Liver (tissue), 9 donors: Measurements from ENCODE around the gene ABHD13. TPM values are rescaled to one million over a fixed set of nuclear protein-coding genes. Genes with fewer than 3 reads are reported as not detected.

Experiments
- DNase-seq: peaks from one replicate; pipeline ENCODE4 v3.0.0-alpha.2; 2017; ENCODE audit warnings: low spot score
- H3K27ac ChIP-seq, 2 donors: one replicate each; pipeline ENCODE4 v1.7.0; 2013; ENCODE audit warnings: inconsistent platforms in 2 of 2, low read length in 2 of 2, control low read depth in 1 of 2, low read depth in 1 of 2, mild to moderate bottlenecking in 1 of 2
- H3K27me3 ChIP-seq, 4 donors: one replicate each; pipeline versions ENCODE4 v1.6.1 to v1.7.0; 2013; ENCODE audit warnings: low read length in 3 of 4, inconsistent platforms in 1 of 4, mild to moderate bottlenecking in 1 of 4, moderate library complexity in 1 of 4; ENCODE audit not compliant: control insufficient read depth in 4 of 4, insufficient read depth in 4 of 4
- H3K36me3 ChIP-seq, 4 donors: one replicate each; pipeline versions ENCODE4 v1.6.1 to v1.7.0; 2013; ENCODE audit warnings: low read length in 3 of 4, mild to moderate bottlenecking in 3 of 4, low read depth in 1 of 4, moderate library complexity in 1 of 4; ENCODE audit not compliant: control insufficient read depth in 4 of 4, insufficient read depth in 3 of 4
- H3K4me1 ChIP-seq, 4 donors: one replicate each; pipeline versions ENCODE4 v1.6.1 to v1.7.0; 2013; ENCODE audit warnings: low read length in 3 of 4, mild to moderate bottlenecking in 3 of 4, moderate library complexity in 1 of 4; ENCODE audit not compliant: control insufficient read depth in 4 of 4, insufficient read depth in 4 of 4
- H3K4me3 ChIP-seq, 3 donors: one replicate each; pipeline versions ENCODE4 v1.6.1 to v1.7.0; 2013; ENCODE audit warnings: low read length in 3 of 3, control low read depth in 1 of 3, low read depth in 1 of 3, mild to moderate bottlenecking in 1 of 3
- H3K9ac ChIP-seq, 2 donors: one replicate each; pipeline ENCODE4 v1.7.0; 2013; ENCODE audit warnings: low read length in 2 of 2, mild to moderate bottlenecking in 2 of 2, moderate library complexity in 2 of 2, control low read depth in 1 of 2, low read depth in 1 of 2
- H3K9me3 ChIP-seq, 4 donors: one replicate each; pipeline versions ENCODE4 v1.6.1 to v1.7.0; 2013; ENCODE audit warnings: low read length in 3 of 4; ENCODE audit not compliant: control insufficient read depth in 4 of 4
- ATF3 ChIP-seq: IDR thresholded peaks from 2 replicates; pipeline ENCODE4 v1.6.1; 2016; ENCODE audit warnings: antibody characterized with exemption
- CTCF ChIP-seq: fragments of 150-350 bp; IDR thresholded peaks from 2 replicates; pipeline ENCODE4 v1.5.1; 2017; ENCODE audit warnings: improper control_type of control experiment, low read depth, low read length; ENCODE audit not compliant: missing input control
- EGR1 ChIP-seq, 2 donors: IDR thresholded peaks; 2 replicates each; pipeline ENCODE4 v1.6.1; 2016 to 2018; ENCODE audit warnings: antibody characterized with exemption in 2 of 2, low read depth in 2 of 2
- GABPA ChIP-seq, 2 donors: IDR thresholded peaks in 1 of 2; conservative IDR thresholded peaks in 1 of 2; 2 replicates each; pipeline ENCODE4 v1.6.1; 2016; ENCODE audit warnings: antibody characterized with exemption in 2 of 2, mild to moderate bottlenecking in 1 of 2, moderate library complexity in 1 of 2
- HNF4A ChIP-seq, 2 donors: conservative IDR thresholded peaks; 2 replicates each; pipeline ENCODE4 v1.6.1; 2016; ENCODE audit warnings: antibody characterized with exemption in 2 of 2, mild to moderate bottlenecking in 2 of 2
- HNF4G ChIP-seq: IDR thresholded peaks from 2 replicates; pipeline ENCODE4 v1.6.1; 2016; ENCODE audit warnings: antibody characterized with exemption
- JUND ChIP-seq, 2 donors: IDR thresholded peaks; 2 replicates each; pipeline ENCODE4 v1.6.1; 2016; ENCODE audit warnings: antibody characterized with exemption in 2 of 2
- MAX ChIP-seq: IDR thresholded peaks from 2 replicates; pipeline ENCODE4 v1.6.1; 2016; ENCODE audit warnings: antibody characterized with exemption
- NR2F2 ChIP-seq: IDR thresholded peaks from 2 replicates; pipeline ENCODE4 v1.6.1; 2016; ENCODE audit warnings: antibody characterized with exemption
- RAD21 ChIP-seq, 2 donors: IDR thresholded peaks; 2 replicates each; pipeline ENCODE4 v1.6.1; 2016; ENCODE audit warnings: antibody characterized with exemption in 2 of 2, mild to moderate bottlenecking in 2 of 2
- RXRA ChIP-seq, 2 donors: IDR thresholded peaks; 2 replicates each; pipeline ENCODE4 v1.6.1; 2017 to 2018; ENCODE audit warnings: antibody characterized with exemption in 2 of 2, mild to moderate bottlenecking in 1 of 2
- SP1 ChIP-seq: IDR thresholded peaks from 2 replicates; pipeline ENCODE4 v1.6.1; 2018; ENCODE audit warnings: antibody characterized with exemption, mild to moderate bottlenecking
- TAF1 ChIP-seq: conservative IDR thresholded peaks from 2 replicates; pipeline ENCODE4 v1.6.1; 2016; ENCODE audit warnings: antibody characterized with exemption, mild to moderate bottlenecking
- YY1 ChIP-seq: IDR thresholded peaks from 2 replicates; pipeline ENCODE4 v1.6.1; 2016; ENCODE audit warnings: antibody characterized with exemption, mild to moderate bottlenecking
- ZBTB33 ChIP-seq: IDR thresholded peaks from 2 replicates; pipeline ENCODE4 v1.6.1; 2016; ENCODE audit warnings: antibody characterized with exemption
- WGBS: extraction: QIAGEN DNeasy Blood & Tissue Kit; methylation state at CpG from one replicate; pipeline ENCODE4 v1.1.7; 2013; 5-methylcytosine and 5-hydroxymethylcytosine counted together
- polyA plus RNA-seq, 2 donors: library from polyadenylated mRNA; stranded (reverse) in 1 of 2; unstranded in 1 of 2; fragments of 200-250 nt in 1 of 2; fragments of >200 nt in 1 of 2; fragmentation: Nextera tagmentation in 1 of 2; extraction: Ambion mirVana in 1 of 2; gene quantifications; one replicate each; pipeline versions ENCODE4 v1.2.1 to v1.2.3, GENCODE V29; 2013 to 2015
- total RNA-seq, 2 donors: library from RNA; depleted of rRNA; stranded (reverse); fragments of >200 nt; gene quantifications; one replicate each; pipeline ENCODE4 v1.2.3, GENCODE V29; 2014
- donor health status: healthy.
- donor health status: healthy.
- donor health status: healthy.
- donor health status: healthy.
- donor health status: healthy.

Gene ABHD13
- total and polyA plus RNA-seq, 4 donors: 3.6 to 10.3 (median 6.8) TPM

- TF ChIP-seq TAF1: no peak
Measured at GRCh38 chr13:108190897-108191296, 27.3 kb upstream of the ABHD13 start (continued).

- no peak for DNase-seq
- Histone ChIP-seq H3K4me1 (no peaks in the 10 kb centered on the region), H3K9me3 (peaks cover 0 to 6% (median 3%) of the 10 kb centered on the region in 4 donors), H3K36me3 (no peaks in the 10 kb centered on the region), H3K27me3 (no peaks in the 10 kb centered on the region), H3K4me3 (no peak overlapping the region), H3K27ac (no peak overlapping the region), H3K9ac (no peak overlapping the region)
- TF ChIP-seq SP1 (no peak), NR2F2 (no peak), JUND (IDR thresholded peaks at IDR 0.05) (no peak), RXRA (IDR thresholded peaks at IDR 0.05) (no peak), HNF4G (no peak), ZBTB33 (no peak), ATF3 (no peak), TAF1 (no peak), EGR1 (IDR thresholded peaks at IDR 0.05; ENCODE audit: low read depth in 2 of 2) (no peak), GABPA (IDR thresholded peaks at IDR 0.05 in 1 of 2, conservative IDR thresholded peaks at IDR 0.05 in 1 of 2) (no peak), RAD21 (IDR thresholded peaks at IDR 0.05) (no peak), MAX (no peak), CTCF (no peak), YY1 (no peak)
Measured at GRCh38 chr13:108193806-108194205, 24.4 kb upstream of the ABHD13 start.

- 78% methylated on average over 5 of the region's 5 CpGs for WGBS
- no peak for DNase-seq
- Histone ChIP-seq H3K9ac (no peak overlapping the region), H3K27ac (no peak overlapping the region), H3K36me3 (no peaks in the 10 kb centered on the region), H3K9me3 (peaks cover 0 to 6% (median 3%) of the 10 kb centered on the region in 4 donors), H3K4me1 (no peaks in the 10 kb centered on the region), H3K4me3 (no peak overlapping the region), H3K27me3 (no peaks in the 10 kb centered on the region)
- no peak for TF ChIP-seq ZBTB33
- TF ChIP-seq GABPA (IDR thresholded peaks at IDR 0.05 in 1 of 2, conservative IDR thresholded peaks at IDR 0.05 in 1 of 2): no peak
- TF ChIP-seq HNF4A (conservative IDR thresholded peaks at IDR 0.05): no peak
- TF ChIP-seq CTCF: no peak
- TF ChIP-seq YY1: no peak
- no peak for TF ChIP-seq RAD21 (IDR thresholded peaks at IDR 0.05)
Measured at GRCh38 chr13:108194435-108194936, 23.7 kb upstream of the ABHD13 start.
